Testis (tissue), 2 donors: ENCODE data around the gene WDR93.

Source experiments
- CTCF ChIP-seq, 3 experiments: fragments of 450-650 bp in 2 of 3; fragments of 200-600 bp in 1 of 3; sonication (generic) in 1 of 3; IDR thresholded peaks; one replicate each; pipeline ENCODE4 v1.5.1; 2016 to 2019; ENCODE audit warnings: antibody characterized with exemption in 3 of 3, mild to moderate bottlenecking in 2 of 3, moderate library complexity in 1 of 3
- POLR2A ChIP-seq: fragments of 450-650 bp; IDR thresholded peaks from one replicate; pipeline ENCODE4 v1.6.1; 2017; ENCODE audit warnings: antibody characterized with exemption, mild to moderate bottlenecking, moderate library complexity

- TF ChIP-seq CTCF (IDR thresholded peaks at IDR 0.05) (no peak), POLR2A (no peak)
Measured at GRCh38 chr15:89745131-89745530, 54.5 kb downstream of the WDR93 start.
